GM08714 (cell line): ENCODE measurements around the gene AUP1.

Experiments used
- H3K4me3 ChIP-seq: fragments of 200-500 bp; sonication (Bioruptor generic); 2 replicates; pipeline ENCODE4 v1.5.1; 2014; ENCODE audit warnings: mild to moderate bottlenecking, low read length, inconsistent platforms
- ZNF274 ChIP-seq: IDR thresholded peaks from 2 replicates; pipeline ENCODE4 v1.6.1; 2012; ENCODE audit warnings: mild to moderate bottlenecking, low read depth, low read length

The AUP1 gene

GRCh38 chr2:74504591-74504990 is 24.9 kb downstream of the AUP1 start:
- TF ChIP-seq ZNF274, result no peak
- H3K4me3 ChIP-seq, result no peak overlapping the region

- TF ChIP-seq ZNF274, result no peak
- H3K4me3 ChIP-seq, result peak overlapping the region; percentile 60; the same call in 1 of the 2 replicates
These were observed 25.7 kb downstream of the AUP1 start for GRCh38 chr2:74503506-74504475.

GRCh38 chr2:74502720-74503505 is 26.6 kb downstream of the AUP1 start:
- peak overlapping the region; percentile 60; the same call in 1 of the 2 replicates for H3K4me3 ChIP-seq
- no peak for TF ChIP-seq ZNF274

- H3K4me3 ChIP-seq, result peak overlapping the region; percentile 60; the same call in 1 of the 2 replicates
- no peak for TF ChIP-seq ZNF274
These were observed 27.3 kb downstream of the AUP1 start for GRCh38 chr2:74502147-74502719.

- H3K4me3 ChIP-seq, result no peak overlapping the region
- no peak for TF ChIP-seq ZNF274
These were observed 28.0 kb downstream of the AUP1 start for GRCh38 chr2:74501335-74502071.

GRCh38 chr2:74500578-74500946 is 28.9 kb downstream of the AUP1 start:
- no peak for TF ChIP-seq ZNF274
- no peak overlapping the region for H3K4me3 ChIP-seq

- TF ChIP-seq ZNF274, result no peak
- H3K4me3 ChIP-seq, result no peak overlapping the region
These were observed 29.4 kb downstream of the AUP1 start for GRCh38 chr2:74499940-74500577.

GRCh38 chr2:74499267-74499939 is 30.1 kb downstream of the AUP1 start, which contains the start of gene LBX2:
Gene LBX2, minus strand, starts transcription at chr2:74499603. Its CDS starts 66 bp downstream, at chr2:74499537.
- H3K4me3 ChIP-seq, result peak within 1 kb of the TSS; percentile 28; the same call in 1 of the 2 replicates
- TF ChIP-seq ZNF274, result no peak

- H3K4me3 ChIP-seq, result peak overlapping the region; percentile 28; the same call in 1 of the 2 replicates
- no peak for TF ChIP-seq ZNF274
These were observed 30.8 kb downstream of the AUP1 start for GRCh38 chr2:74498500-74499266.

GRCh38 chr2:74497777-74498499 is 31.6 kb downstream of the AUP1 start:
- peak overlapping the region; percentile 28; the same call in 1 of the 2 replicates for H3K4me3 ChIP-seq
- TF ChIP-seq ZNF274, result no peak
